Stomach (tissue), 9 donors: ENCODE results near the gene CNTNAP5. TPM values are rescaled to one million over a fixed set of nuclear protein-coding genes. Genes with fewer than 3 reads are reported as not detected.
A peak's percentile ranks its signal among the peaks of the same experiment; 100 is the strongest.

Experiments used
- DNase-seq, 2 donors: peaks; one replicate each; pipeline versions ENCODE4 v3.0.0 to v3.0.0-alpha.2; 2013 to 2019
- H3K27ac ChIP-seq, 5 donors: fragments of 200-600 bp in 4 of 5; sonication (generic) in 4 of 5; one replicate each; pipeline ENCODE4 v1.5.1; 2013 to 2019; ENCODE audit warnings: mild to moderate bottlenecking in 1 of 5, moderate library complexity in 1 of 5
- H3K27me3 ChIP-seq, 3 donors: fragments of 200-600 bp; sonication (generic); one replicate each; pipeline ENCODE4 v1.5.1; 2017 to 2019; ENCODE audit warnings: mixed run types in 1 of 3
- H3K36me3 ChIP-seq, 4 donors: fragments of 200-600 bp; sonication (generic); 1 replicate in 3 of 4; 2 replicates in 1 of 4; pipeline ENCODE4 v1.5.1; 2016 to 2019
- H3K4me1 ChIP-seq, 4 donors: fragments of 200-600 bp; sonication (generic); one replicate each; pipeline ENCODE4 v1.5.1; 2016 to 2019
- H3K4me3 ChIP-seq, 4 donors: fragments of 200-600 bp; sonication (generic) in 3 of 4; one replicate each; pipeline ENCODE4 v1.5.1; 2016 to 2019; ENCODE audit warnings: mild to moderate bottlenecking in 1 of 4
- H3K9me3 ChIP-seq, 4 donors: fragments of 200-600 bp; sonication (generic); one replicate each; pipeline ENCODE4 v1.5.1; 2016 to 2019
- EP300 ChIP-seq: sonication (generic); formaldehyde crosslinking; IDR thresholded peaks from one replicate; pipeline ENCODE4 v1.6.1; 2017; ENCODE audit warnings: antibody characterized with exemption
- POLR2A ChIP-seq, 4 donors: fragments of 450-650 bp; IDR thresholded peaks; one replicate each; pipeline ENCODE4 v1.6.1; 2016; ENCODE audit warnings: antibody characterized with exemption in 4 of 4, control low read depth in 2 of 4, mild to moderate bottlenecking in 1 of 4, moderate library complexity in 1 of 4
- POLR2AphosphoS5 ChIP-seq, 3 donors: sonication (generic); formaldehyde crosslinking; IDR thresholded peaks; one replicate each; pipeline ENCODE4 v1.6.1; 2016; ENCODE audit warnings: antibody characterized with exemption in 3 of 3
- WGBS, 5 donors: extraction: QIAGEN DNeasy Blood & Tissue Kit in 3 of 5; methylation state at CpG; one replicate each; pipeline versions ENCODE4 v1.1.5 to v1.1.7; 2013 to 2018; 5-methylcytosine and 5-hydroxymethylcytosine counted together
- intact Hi-C: fragments of 100-400 bp; cut with DNase I; formaldehyde crosslinking; loops from one replicate; pipeline ENCODE4 v1.15.1; 2023; ENCODE audit warnings: low total_unique reads
- polyA plus RNA-seq, 3 donors: library from polyadenylated mRNA; stranded (reverse); fragments of 200-250 nt; gene quantifications; one replicate each; pipeline ENCODE4 v1.2.3, GENCODE V29; 2013
- total RNA-seq, 5 donors: library from RNA; depleted of rRNA; stranded (reverse); fragments of >200 nt; gene quantifications; one replicate each; pipeline versions ENCODE4 v1.1.0 to v1.2.3, GENCODE V29; 2014 to 2016
- TF ChIP-seq, protein P1 (sequence below), 7 experiments: fragments of 450-650 bp in 4 of 7; fragments of 200-600 bp in 3 of 7; sonication (generic) in 3 of 7; IDR thresholded peaks; one replicate each; pipeline ENCODE4 v1.5.1; 2016 to 2019; ENCODE audit warnings: antibody characterized with exemption in 7 of 7, control low read depth in 2 of 7, mild to moderate bottlenecking in 1 of 7
- donor health status: healthy with polysubstance abuse.
- donor health status: Bipolar disorder and iron deficiency.
- donor health status: healthy.

CNTNAP5 gene
- total and polyA plus RNA-seq, 8 donors, result 1.3 TPM; not detected in 7

GRCh38 chr2:124898827-124899226 is 873.7 kb downstream of the CNTNAP5 start:
- 94 to 98% (median 95%) methylated on average over 4 of the region's 4 CpGs for WGBS, 5 donors
- intact Hi-C loops, result no loop called here

DNA sequence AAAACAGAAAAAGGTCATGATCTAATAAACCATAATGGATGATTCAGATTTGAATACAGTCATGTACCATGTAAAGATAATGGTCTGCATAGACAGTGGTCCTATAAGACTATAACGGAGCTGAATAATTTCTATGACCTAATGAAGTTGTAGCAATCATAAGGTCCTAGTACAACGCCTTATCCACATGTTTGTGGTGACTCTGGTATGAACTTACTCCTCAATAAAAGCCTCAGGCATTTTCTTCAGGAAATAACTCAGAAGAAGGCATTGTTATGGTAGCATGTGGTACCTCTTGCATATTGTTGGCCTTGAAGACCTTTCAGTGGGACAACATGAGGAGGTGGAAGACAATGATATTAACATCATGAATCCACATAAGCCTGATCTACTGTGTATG is 883.3 kb downstream of the CNTNAP5 start:
- Histone ChIP-seq H3K36me3 (no peaks in the 10 kb centered on the region), H3K4me1 (no peaks in the 10 kb centered on the region), H3K27me3 (no peaks in the 10 kb centered on the region), H3K4me3 (no peak overlapping the region), H3K27ac (no peak overlapping the region), H3K9me3 (no peaks in the 10 kb centered on the region)
- TF ChIP-seq, protein P1, sequence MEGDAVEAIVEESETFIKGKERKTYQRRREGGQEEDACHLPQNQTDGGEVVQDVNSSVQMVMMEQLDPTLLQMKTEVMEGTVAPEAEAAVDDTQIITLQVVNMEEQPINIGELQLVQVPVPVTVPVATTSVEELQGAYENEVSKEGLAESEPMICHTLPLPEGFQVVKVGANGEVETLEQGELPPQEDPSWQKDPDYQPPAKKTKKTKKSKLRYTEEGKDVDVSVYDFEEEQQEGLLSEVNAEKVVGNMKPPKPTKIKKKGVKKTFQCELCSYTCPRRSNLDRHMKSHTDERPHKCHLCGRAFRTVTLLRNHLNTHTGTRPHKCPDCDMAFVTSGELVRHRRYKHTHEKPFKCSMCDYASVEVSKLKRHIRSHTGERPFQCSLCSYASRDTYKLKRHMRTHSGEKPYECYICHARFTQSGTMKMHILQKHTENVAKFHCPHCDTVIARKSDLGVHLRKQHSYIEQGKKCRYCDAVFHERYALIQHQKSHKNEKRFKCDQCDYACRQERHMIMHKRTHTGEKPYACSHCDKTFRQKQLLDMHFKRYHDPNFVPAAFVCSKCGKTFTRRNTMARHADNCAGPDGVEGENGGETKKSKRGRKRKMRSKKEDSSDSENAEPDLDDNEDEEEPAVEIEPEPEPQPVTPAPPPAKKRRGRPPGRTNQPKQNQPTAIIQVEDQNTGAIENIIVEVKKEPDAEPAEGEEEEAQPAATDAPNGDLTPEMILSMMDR (IDR thresholded peaks at IDR 0.05), result no peak
- TF ChIP-seq POLR2A (IDR thresholded peaks at IDR 0.05) (no peak), POLR2AphosphoS5 (IDR thresholded peaks at IDR 0.05) (no peak), EP300 (no peak)
- no peak for DNase-seq
- intact Hi-C loops, result no loop called here
- 72 to 87% (median 81%) methylated on average over 2 of the region's 2 CpGs for WGBS, 5 donors

More at GRCh38 chr2:124898827-124899226, 873.7 kb downstream of the CNTNAP5 start:
- Histone ChIP-seq H3K9me3 (no peaks in the 10 kb centered on the region), H3K27me3 (no peaks in the 10 kb centered on the region), H3K27ac (no peak overlapping the region), H3K4me1 (no peaks in the 10 kb centered on the region), H3K36me3 (no peaks in the 10 kb centered on the region), H3K4me3 (no peak overlapping the region)
- TF ChIP-seq POLR2A (IDR thresholded peaks at IDR 0.05), result no peak
- TF ChIP-seq POLR2AphosphoS5 (IDR thresholded peaks at IDR 0.05), result no peak
- no peak for TF ChIP-seq EP300
- TF ChIP-seq, protein P1 (IDR thresholded peaks at IDR 0.05), result no peak
- no peak for DNase-seq

DNA sequence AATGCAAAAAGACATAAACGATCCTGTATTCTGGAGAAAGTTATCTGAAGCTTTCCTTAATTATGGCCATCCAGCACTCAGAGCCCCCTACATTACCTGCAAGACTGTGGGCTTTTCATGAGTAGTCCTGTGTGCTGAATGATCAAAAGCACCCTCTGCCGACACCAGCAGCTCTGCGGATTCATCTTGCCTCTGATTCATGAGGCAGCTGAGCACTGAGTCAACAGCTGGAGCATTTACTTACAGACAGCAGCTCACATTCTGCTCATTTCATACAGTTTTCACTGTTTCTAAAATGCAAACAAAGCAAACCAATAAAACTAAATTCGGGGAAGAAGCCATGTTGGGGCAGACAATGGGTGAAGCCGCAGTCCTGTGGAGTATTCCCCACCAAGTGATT is 886.5 kb downstream of the CNTNAP5 start:
- H3K4me1 ChIP-seq, result no peaks in the 10 kb centered on the region
- TF ChIP-seq EP300, result no peak
- TF ChIP-seq POLR2AphosphoS5 (IDR thresholded peaks at IDR 0.05), result no peak
- no peak for TF ChIP-seq POLR2A (IDR thresholded peaks at IDR 0.05)
- TF ChIP-seq, protein P1 (IDR thresholded peaks at IDR 0.05), result no peak
- intact Hi-C loops, result no loop called here
- no peak overlapping the region for H3K27ac ChIP-seq
- H3K4me3 ChIP-seq, result no peak overlapping the region
- no peaks in the 10 kb centered on the region for H3K36me3 ChIP-seq
- peak in 1 of 2 donors; percentile 29 for DNase-seq
- H3K9me3 ChIP-seq, result no peaks in the 10 kb centered on the region
- H3K27me3 ChIP-seq, result no peaks in the 10 kb centered on the region
- 50 to 63% (median 56%) methylated on average over 5 of the region's 5 CpGs for WGBS, 5 donors

DNA sequence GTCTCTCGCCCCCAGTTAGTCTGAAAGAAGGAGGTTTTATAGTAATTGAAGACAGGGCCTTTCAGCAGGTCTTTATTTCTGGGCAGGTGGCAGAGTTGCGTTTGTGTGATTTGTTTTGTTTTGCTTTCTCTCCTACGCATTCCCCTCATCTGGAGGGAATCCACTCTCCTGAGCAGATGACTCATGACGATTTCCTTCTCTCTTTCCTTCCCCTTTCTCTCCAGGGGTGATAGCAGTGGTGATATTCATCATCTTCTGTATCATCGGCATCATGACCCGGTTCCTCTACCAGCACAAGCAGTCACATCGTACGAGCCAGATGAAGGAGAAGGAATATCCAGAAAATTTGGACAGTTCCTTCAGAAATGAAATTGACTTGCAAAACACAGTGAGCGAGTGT is 888.8 kb downstream of the CNTNAP5 start:
- no peaks in the 10 kb centered on the region for H3K4me1 ChIP-seq
- TF ChIP-seq POLR2A (IDR thresholded peaks at IDR 0.05) (no peak), POLR2AphosphoS5 (IDR thresholded peaks at IDR 0.05) (no peak), EP300 (no peak)
- TF ChIP-seq, protein P1 (IDR thresholded peaks at IDR 0.05), result no peak
- 76 to 80% (median 78%) methylated on average over 9 of the region's 9 CpGs for WGBS, 5 donors
- H3K36me3 ChIP-seq, result no peaks in the 10 kb centered on the region
- H3K27ac ChIP-seq, result no peak overlapping the region
- no peak overlapping the region for H3K4me3 ChIP-seq
- no peak for DNase-seq
- H3K27me3 ChIP-seq, result no peaks in the 10 kb centered on the region
- no peaks in the 10 kb centered on the region for H3K9me3 ChIP-seq
- intact Hi-C loops, result no loop called here
